AG09319 (cell line): ENCODE data around the gene STMN3.
"Not testable (repeated sequence)": the region's sequence is repeated elsewhere in the genome, so short reads cannot be mapped to it uniquely, and the experiment has no call there.

Experiments used
- DNase-seq: peaks from one replicate; pipeline ENCODE4 v3.0.0-alpha.2; 2010; ENCODE audit warnings: low read depth; ENCODE audit errors: extremely low read depth
- TF ChIP-seq, protein P1 (sequence below): IDR thresholded peaks from 2 replicates; pipeline ENCODE4 v1.5.1; 2011; ENCODE audit warnings: low read depth, mild to moderate bottlenecking, inconsistent platforms, low read length, moderate library complexity

STMN3 gene

DNA sequence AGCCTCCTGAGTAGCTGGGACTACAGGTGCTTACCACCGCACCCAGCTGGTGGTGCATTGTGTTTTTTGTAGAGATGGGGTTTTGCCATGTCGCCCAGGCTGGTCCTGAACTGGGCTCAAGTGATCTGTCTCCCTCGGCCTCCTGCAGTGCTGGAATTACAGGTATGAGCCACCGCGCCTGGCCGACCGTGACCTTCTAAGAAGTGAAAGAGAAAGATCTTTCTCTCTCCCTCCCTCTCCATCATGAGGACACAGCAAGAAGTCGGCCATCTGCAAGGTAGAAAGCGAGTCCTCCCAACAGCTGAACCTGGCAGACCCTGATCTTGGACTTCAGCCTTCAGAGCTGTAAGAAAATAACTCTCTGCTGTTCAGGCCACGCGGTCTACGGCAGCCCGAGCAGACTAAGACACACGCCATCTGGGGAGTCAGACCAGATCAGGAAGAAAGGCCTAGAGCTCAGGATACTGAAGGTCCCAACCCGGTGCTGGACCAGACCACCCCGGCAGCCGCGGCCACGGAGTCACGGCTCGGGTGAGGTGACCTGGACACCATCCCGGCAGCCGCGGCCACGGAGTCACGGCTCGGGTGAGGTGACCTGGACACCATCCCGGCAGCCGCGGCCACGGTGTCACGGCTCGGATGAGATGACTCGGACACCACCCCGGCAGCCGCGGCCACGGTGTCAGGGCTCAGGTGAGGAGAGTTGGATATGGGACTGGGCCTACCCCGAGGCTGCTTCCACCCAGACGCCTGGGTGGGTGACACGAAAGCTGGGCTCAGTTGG is 35.9 kb downstream of the STMN3 start:
- no peak for DNase-seq
- TF ChIP-seq, protein P1, sequence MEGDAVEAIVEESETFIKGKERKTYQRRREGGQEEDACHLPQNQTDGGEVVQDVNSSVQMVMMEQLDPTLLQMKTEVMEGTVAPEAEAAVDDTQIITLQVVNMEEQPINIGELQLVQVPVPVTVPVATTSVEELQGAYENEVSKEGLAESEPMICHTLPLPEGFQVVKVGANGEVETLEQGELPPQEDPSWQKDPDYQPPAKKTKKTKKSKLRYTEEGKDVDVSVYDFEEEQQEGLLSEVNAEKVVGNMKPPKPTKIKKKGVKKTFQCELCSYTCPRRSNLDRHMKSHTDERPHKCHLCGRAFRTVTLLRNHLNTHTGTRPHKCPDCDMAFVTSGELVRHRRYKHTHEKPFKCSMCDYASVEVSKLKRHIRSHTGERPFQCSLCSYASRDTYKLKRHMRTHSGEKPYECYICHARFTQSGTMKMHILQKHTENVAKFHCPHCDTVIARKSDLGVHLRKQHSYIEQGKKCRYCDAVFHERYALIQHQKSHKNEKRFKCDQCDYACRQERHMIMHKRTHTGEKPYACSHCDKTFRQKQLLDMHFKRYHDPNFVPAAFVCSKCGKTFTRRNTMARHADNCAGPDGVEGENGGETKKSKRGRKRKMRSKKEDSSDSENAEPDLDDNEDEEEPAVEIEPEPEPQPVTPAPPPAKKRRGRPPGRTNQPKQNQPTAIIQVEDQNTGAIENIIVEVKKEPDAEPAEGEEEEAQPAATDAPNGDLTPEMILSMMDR, result no peak

DNA sequence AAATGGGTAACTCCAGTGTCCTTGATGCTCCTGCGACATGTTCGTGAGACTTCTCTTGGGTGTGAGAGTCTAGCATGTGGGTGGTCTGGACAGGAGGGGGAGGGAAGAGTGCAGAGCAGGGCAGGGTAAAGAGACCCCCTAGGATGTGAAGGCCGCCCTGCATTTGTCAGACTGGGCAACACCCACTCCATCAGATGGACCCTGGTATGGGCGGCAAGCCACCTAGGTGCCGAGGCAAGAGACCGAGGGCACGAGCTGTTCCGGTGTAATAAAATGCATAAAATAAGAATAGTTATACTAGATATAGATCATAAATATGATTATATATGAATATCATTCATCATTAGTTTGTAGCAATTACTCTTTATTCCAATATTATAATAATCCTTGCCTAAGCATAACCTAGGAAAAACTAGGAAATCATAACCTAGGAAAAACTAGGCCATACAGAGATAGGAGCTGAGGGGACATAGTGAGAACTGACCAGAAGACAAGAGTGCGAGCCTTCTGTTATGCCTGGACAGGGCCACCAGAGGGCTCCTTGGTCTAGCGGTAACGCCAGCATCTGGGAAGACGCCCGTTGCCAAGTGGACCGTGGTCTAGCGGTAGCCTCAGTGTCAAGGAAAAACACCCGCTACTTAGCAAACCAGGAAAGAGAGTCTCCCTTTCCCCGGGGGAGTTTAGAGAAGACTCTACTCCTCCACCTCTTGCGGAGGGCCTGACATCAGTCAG is 39.2 kb downstream of the STMN3 start:
- DNase-seq, result not testable (repeated sequence)
- TF ChIP-seq, protein P1, result peak; percentile 11

GRCh38 chr20:63612276-63612931 is 40.8 kb downstream of the STMN3 start:
- no peak for DNase-seq
- TF ChIP-seq, protein P1, result no peak

- TF ChIP-seq, protein P1, result no peak
- DNase-seq, result no peak
Measured at GRCh38 chr20:63611646-63612045, 41.6 kb downstream of the STMN3 start.

DNA sequence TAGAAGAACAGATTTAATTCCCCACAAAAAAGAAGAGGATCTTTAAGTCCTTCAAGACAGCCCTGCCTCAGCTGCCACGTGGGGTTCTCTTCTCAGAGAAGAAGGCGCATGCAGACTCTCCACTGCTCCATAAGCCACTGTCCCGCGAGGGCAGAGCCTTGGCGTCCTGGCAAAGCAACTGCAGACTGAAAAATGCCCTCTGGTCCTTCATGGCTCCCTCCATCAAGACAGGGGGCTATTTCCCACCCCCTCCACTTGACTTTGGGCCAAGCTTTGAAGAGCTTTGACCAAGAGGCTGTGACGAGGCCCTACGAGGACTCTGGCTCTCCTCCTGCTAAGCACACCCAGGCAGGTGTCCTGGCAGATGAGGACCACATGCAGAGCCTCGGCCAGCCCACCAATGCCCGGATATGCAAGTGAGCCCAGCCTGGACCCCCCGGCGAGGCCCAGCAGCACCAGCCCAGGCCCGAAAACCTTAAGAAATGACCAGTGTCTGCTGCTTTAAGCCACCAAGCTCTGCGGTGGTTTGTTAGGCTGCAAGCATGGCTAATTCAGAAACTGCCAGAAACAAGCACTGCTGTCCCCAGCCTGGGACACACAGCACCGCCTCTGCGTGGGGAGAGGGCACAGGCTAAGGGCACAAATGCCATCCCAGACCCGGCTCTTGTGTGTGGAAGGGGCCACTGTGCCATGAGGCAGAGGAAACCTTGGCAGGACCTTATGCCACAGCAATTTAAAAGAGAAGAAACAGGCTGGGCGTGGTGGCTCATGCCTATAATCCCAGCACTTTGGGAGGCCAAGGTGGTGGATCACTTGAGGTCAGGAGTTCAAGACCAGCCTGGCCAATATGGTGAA is 42.4 kb downstream of the STMN3 start:
- TF ChIP-seq, protein P1, result no peak
- DNase-seq, result no peak

GRCh38 chr20:63606686-63607085 is 46.5 kb downstream of the STMN3 start:
- TF ChIP-seq, protein P1, result no peak
- DNase-seq, result no peak
